ENCODE data around the gene LTBP2.

GRCh38 chr14:74562515-74563232 is 49.4 kb downstream of the LTBP2 start:
- TF ChIP-seq EZH2 (IDR thresholded peaks at IDR 0.05; ENCODE audit: insufficient read depth, poor library complexity, severe bottlenecking) (no peak), EZH2phosphoT487 (IDR thresholded peaks at IDR 0.05; ENCODE audit: insufficient read depth, low read depth) (no peak)
